HG03095 (cell line): ENCODE measurements around the gene USB1.
"Not testable (repeated sequence)": the region's sequence is repeated elsewhere in the genome, so short reads cannot be mapped to it uniquely, and the experiment has no call there.

ENCODE experiments used
- ATAC-seq: cut with Tn5 transposase; IDR thresholded peaks from one replicate; pipeline ENCODE4 v1.9.1; 2021; ENCODE audit warnings: moderate library complexity; ENCODE audit not compliant: unreplicated experiment

USB1 gene

DNA sequence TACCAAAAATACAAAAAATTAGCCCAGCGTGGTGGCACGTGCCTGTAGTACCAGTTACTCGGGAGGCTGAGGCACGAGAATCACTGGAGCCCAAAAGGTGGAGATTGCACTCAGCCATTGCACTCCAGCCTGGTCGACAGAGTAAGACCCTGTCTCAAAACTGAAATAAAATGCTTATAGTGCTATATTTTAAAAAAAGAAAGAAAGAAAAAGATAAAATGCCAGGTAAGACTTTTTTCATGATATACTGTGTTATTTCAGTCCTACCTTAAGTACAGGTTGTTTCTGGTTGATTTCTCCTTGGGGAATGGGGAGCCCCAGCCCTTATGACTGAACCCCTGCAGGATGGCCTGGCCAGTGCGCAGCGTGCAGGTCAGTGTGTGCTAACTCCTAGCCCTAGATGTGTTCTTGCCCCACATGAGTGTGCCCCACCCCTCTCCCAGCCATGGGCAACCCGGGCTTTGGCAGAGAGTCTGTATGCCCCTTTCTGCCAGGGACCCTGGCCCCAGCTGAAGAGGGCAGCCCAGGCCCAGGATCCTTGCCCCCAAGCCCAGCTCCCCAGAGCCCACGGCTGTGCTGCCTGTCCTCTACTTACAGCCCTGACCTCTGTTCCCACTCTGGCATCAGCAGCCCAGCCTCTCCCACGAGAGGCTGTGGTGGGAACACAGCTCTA, 31.6 kb upstream of the USB1 start:
- ATAC-seq = no peak

DNA sequence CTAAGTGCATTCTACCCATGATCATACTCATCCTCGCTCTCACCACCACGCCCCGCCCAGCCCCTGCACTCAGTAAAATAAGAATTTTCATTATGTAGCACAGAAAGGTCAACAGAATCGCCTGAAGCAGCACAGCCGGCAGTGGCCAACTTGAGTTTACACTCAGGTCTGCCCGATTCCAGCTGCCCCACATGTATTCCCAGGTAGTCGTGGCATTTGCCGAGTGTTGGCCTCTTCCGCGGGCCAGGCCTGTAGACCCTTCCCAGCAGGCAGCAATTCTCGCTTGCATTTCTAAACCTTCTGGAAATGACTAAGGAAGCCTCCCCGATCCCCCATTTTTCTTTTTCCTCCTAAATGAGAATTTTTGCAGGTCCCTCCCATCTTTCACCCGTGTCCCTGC, 30.9 kb upstream of the USB1 start:
- no peak for ATAC-seq

DNA sequence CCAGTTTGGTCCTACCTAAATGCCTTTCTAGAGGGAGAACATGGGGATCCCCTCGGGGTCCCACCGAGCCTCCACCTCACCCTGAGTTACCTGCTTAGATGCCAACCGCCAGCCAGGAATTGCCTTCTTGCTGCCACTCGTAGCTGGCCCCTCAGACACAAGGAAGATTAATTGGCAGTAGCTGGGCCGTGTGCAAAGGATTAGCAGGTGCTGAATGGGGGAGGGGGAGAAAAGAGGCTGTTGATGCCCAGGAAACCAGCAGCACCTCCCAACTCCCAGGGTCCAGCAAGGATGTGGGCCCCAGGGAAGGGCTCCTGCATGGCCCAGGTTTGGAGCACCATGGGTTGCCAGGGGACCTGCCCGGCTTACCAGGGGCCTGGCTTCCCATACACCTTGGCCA, 30.2 kb upstream of the USB1 start, which contains the start of gene CNGB1:
TSS of gene CNGB1 (minus strand) at position 159 of the 400 bp plus-strand sequence. CDS start 3,842 bp downstream, outside the sequence.
- ATAC-seq = no peak

DNA sequence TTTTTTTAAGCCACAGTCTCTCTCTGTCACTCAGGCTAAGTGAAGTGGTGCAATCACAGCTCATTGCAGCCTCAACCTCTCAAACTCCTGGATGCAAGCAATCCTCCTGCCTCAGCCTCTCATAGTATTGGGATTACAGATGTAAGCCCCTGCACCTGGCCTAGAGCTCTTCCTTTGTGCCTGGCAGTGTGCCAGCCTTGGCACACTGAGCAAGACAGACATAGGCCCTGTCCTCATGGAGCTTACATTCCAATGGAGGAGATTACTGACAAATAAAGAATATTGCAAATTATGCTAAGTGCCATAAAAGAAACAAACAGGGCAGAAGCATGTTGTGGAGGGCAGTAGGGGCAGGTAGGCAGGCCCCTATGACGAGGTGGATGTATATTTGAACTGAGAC, 29.4 kb upstream of the USB1 start:
- ATAC-seq = no peak

DNA sequence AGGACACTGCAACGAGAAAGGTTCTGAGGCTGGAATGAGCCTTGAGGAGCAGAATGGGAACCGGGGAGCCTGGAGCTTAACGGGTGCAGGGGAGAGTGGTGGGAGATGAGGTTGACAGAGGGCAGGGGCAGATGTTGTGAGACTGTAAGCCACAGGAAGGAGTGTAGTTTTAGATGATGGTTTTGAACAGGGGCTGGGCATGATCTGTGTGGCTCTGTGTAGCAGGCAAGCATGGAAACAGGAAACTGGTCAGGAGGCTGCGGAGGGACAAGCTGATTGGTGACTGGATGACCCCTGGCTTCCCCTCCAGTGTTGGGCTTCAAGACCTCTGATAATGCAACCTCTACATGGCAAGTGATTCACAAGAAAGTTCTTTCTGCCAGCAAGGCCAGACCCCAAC, 28.9 kb upstream of the USB1 start:
- ATAC-seq = no peak

DNA sequence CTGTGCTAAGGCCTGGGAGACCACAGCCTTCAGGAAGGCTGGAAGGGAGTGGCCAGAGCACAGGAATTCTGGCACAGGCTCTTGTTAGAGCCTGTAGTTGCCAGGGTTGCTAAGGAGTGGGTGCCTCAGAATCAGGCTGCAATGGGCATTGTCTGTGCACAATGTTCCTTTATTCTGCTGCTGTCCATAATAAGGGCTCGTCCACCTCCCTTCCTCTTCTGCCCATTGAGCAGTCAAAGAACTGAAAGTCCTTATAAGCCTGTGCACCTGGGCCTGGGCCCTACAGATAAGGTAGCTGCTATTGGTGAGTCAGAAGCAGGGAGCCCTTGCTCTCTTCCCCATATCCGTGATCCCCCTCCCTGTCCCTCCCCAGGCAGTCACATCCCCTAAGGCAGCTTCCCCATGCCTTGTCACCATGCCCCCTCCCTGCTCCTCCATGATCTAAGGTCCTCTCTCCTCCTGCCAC, 24.8 kb upstream of the USB1 start:
- ATAC-seq = no peak

DNA sequence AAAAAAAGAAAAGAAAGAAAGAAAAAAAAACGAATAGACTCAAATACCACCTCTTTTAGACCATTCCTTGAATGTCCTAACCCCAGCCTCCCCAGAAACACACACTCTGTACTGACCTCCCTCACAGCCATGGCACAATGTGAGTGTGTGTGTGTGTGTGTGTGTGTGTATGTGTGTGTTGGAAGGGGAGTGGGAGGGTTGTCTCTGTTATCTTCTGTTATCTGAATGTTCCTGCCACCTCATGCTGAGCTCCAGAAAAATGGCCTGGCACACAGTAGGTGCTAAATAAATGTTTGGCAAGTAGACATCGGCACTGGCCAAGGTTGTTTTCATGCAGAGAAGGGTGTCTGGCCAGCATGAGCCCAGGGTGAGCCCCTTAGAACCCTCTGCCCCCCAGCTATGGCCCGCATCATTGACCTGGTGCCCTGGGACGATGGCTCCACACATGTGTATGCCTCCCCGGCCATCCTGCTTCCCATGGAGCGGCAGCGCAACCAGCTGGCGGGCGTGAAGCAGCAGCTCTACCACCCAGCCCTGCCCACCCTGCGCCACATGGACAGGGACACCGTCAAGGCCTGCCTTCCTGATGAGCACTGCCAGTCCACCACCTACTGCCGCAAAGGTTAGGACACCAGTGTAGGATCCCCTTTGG, 23.7 kb upstream of the USB1 start:
- ATAC-seq = no peak

DNA sequence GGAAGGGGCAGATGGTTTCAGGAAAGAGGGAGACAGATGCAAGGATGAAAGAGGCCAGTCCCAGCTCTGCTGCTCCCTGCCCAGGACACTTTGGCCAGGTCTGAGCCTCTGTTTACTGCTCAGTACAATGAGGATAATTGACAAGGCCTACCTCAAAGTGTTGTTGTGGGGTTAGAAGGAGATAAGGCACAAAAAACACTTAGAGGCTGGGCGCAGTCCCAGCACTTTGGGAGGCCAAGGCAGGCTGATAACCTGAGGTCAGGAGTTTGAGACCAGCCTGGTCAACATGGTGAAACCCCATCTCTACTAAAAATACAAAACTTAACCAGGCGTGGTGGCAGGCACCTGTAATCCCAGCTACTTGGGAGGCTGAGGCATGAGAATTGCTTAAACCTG, 23.1 kb upstream of the USB1 start:
- not testable (repeated sequence) for ATAC-seq

DNA sequence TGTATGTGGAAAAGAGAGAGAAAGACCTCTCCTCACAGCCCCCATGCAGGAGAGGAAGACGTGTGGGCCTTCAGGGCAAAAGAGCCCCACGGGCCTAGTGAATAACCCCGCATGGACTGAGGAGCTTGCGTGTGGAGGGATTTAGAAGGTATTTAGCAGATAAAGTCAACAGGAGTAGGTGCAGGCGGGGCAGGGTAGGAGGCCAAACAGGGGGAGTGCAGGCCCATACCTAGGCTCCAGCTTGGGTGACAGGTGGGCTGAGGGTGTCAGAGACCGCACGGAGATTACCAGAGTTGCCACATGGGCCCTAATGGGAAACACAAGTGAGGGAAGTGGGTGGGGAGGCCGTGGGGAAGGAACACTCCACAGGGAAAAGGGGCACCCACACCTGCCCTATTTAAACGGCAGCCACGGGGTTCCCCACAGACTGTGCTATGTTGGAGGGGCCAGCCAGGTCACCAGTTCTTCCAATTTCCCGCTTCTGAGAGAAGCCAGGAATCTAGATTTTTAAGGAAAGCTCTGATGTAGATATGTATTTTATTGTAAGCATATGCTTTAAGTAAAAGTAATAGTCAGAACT, 22.1 kb upstream of the USB1 start:
- no peak for ATAC-seq

DNA sequence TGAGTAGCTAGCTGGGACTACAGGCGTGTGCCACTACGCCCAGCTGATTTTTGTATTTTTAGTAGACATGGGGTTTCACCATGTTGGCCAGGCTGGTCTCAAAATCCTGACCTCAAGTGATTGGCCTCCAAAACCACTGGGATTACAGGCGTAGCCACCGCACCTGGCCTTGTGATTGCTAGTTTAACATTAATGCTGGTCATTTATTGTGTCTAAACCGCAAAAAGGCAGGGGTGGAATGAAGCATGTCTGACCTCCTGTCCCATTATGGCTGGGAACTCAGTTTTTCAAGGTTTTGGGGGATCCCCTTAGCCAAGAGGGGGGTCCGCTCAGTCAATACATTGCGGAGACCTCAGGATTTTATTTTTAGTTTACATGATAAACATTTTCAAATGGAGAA, 19.6 kb upstream of the USB1 start:
- ATAC-seq = no peak

DNA sequence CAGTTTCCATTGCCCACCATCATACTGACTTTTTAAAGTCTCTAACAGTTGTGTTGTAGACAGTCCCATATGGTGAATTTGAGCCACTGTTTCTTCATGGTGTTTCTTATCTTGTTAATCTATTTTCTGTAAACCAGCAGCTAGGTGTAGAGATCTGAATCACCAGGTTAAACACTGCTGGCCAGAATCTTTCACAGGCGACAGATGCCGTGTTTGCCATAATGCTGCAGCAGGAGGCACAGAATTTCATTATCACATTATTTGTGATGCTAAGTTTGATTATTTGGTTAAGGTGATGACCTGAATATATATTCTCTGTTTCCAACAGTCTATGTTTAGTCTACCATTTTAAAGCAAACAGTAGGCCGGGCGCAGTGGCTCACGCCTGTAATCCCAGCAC, 18.8 kb upstream of the USB1 start:
- no peak for ATAC-seq

DNA sequence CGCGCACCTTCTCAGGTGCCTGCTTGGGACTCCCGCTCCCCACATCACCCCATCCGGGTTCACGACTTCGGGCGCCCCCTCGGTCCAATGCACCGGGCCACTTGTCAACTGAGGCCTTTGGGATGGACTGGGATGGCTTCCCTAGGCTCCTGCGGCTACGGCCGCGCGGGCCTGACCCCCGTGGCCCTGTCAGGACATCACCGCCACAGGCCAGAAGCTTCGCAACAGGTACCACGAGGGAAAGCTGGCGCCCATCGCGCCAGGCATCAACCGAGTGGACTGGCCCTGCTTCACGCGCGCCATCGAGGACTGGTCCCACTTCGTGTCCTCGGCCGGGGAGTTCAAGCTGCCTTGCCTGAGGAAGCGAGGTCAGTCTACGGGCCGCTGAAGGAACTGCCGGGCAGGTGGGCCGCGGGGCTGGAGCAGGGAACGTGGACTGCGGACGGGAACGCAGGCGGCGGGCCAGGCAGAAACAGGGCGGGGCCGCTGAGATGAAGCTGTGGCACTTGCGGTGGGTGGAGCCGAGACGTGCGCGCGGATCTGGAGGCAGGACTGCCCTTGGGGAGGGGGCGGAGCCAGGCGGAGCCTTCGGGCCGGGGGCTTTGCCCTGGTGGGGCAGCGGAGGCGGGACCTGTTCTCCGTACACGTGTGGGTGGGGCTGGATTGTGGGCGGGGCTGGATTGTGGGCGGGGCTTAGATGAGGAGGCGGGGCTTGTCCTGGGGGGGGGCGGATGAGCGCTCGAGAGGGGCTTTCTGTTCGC, 16.6 kb upstream of the USB1 start:
- peak; percentile 81 for ATAC-seq

DNA sequence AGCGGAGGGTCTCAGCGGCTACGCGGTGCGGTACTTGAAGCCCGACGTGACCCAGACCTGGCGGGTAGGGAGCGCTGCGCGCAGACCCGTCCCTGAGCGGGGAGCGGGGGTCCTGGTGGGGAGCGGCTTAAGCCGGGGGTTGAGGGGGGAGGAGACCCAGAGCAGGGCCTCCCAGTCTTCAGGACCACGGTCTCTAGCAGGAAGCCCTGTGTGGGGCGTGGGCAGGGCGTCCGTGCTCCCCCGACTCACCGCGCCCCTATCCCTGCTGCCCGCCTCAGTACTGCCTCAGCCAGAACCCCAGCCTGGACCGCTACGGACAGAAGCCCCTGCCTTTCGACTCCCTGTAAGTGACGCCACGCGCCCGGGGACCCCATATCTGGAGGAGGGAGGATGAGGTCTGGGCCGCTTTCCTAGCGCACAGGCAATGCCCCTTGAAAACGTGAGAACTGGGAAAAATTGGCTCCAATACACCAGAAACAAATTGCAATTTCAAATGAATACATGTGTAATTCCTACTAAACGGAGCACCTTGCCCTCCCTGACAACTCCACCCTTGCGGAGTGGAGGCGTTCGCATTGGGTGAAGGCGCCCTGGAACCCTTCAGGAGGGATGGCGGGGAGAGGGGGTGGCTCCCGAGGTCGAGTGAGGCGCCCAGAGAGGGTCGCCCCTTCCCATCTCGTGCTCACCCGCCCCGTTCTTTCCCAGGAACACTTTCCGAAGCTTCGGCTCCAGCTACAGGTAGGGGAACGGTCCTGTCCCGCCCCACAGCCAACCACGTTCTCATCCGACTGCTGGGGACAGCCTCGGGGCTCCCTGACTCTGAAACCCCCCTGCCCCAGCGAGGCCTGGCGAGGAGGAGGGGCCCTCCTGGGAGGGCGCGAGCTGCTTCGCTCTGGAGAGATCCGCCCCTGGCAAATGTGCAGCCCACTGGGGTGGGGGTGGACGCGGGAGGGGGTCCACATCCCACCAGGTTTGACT, 15.7 kb upstream of the USB1 start:
- peak; percentile 19 for ATAC-seq

DNA sequence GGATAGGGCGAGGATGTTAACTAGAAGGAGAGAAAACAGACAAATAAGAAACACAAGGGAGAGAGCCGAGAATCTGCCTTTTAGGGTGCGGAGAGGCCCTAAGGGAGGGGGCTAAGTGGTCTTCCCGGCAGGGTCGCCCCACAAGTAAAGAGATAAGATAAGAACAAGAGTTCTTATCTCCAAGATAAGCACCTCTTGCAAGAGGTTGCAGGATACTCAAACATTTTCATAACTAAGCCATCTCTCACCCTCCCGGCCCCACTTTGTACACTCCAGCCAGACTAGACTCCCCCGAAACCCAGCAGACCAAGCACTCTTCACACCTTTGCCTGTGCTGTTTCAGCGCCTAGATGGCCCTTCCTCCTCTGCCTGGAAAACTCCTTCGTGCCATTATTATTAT, 15.0 kb upstream of the USB1 start:
- ATAC-seq = no peak

DNA sequence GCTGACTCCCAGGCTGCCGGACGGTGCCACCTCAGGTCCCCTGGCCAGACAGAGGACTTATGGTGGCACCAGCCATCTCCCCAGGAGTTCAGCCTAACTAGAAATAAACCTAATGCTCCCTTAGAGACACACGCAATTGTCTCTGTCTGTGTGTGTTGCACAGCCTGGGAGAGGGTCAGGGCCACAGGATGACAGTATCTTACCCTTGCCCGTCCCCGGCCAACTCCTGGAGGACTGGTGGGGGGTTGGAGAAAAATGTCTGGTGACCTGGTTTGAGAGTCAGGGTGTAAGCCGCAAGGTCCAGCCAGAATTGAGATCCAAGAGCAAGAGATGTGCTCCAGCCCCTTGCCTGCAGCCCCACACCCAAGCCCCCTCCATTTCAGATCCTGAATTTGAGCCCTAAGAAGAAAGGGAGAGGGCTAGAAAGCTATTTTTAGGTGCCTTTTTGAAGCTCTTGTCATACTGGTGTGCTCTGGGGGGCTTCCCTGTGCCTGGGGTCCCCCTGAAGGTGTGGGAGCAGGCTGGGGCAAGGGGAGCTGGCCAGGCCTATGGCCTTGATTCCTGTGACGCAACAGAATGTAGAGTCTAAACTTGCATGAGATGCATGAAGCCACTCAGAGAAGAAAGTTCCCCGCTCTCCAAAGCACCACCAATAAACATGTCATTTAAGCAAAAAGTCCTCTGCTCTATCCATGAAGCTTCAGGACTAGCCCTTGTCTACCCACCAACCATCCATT, 13.6 kb upstream of the USB1 start:
- ATAC-seq = no peak

DNA sequence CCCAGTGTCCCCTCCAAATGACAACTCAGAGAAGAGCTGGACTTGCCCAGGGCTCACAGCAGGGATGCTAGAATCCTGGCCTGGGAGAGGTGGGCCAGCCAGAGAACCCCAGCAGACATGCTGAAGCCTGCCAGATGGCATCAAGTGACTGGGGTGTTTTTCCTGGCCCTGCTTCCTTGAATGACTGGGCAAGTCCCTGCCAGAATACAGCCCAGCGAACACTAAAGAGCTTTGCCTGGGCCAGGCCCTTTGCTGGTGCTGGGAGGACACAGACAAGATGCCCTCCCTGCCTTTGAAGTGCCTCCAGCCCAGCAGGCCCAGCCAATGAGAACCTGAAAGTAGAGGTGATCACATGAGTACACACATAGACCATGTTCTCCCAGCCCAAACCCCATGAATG, 12.3 kb upstream of the USB1 start:
- no peak for ATAC-seq

DNA sequence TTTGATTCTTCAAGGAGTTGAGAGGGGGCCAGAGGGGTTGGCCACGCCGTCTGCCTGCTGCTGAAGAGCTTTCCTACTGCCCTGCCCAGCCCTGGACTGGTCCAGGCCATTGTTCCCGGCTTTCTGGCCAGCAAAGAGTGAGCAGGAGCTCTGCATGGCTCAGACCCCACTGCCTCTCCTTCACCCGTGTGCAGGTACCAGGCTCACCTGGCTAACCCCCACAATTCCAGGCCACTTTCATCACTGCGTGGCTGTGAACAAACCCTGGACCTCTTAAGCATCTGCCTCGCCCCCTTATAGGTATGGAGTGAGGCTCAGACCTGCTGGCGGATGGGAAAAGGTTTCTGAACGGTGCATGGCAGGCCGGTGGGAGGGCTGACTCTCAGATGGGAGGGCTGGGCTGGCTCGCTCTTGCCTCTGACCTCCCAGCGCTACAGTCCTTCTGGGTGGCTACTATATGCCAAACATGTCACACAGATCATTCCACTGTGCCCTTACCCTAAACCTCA, 9.6 kb upstream of the USB1 start:
- no peak for ATAC-seq

DNA sequence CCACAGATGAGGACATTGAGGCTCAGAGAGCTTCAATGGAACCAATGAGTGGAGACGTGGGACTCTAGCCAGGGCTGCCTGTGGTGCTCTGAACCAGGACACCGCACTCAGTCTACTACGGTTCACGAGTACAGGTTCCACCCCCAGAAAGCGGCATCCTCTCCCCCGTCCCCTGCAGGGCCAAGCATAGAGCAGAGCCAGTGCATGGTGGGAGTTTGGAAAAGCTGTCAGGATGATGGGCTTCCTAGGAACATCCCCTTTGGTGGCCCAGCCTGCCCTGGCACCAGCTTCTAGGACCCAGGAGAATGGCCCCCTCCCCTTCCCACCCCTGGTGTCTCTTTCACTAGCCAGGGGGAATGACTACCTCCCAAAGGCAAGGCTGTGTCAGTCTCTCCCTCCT, 9.1 kb upstream of the USB1 start:
- no peak for ATAC-seq

DNA sequence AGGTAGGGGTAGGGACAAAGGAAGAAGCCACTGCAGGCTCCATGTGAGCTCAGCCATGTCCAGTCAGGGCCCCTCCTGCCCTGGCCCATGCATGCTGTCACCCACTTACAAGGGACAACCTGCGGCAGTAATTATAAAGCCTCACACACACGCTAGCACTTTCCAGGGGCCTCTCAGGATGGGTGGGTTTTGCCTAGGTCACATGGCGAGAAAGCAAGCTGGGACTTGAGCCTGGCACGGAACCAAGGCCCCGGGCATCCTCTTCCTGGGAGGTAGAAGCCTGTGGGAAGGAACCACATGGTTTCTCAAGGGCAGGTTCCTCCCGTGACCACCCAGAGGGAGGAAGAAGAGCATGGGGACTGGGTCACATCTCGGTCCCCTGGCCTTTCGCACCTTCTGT, 7.8 kb upstream of the USB1 start:
- ATAC-seq = no peak

DNA sequence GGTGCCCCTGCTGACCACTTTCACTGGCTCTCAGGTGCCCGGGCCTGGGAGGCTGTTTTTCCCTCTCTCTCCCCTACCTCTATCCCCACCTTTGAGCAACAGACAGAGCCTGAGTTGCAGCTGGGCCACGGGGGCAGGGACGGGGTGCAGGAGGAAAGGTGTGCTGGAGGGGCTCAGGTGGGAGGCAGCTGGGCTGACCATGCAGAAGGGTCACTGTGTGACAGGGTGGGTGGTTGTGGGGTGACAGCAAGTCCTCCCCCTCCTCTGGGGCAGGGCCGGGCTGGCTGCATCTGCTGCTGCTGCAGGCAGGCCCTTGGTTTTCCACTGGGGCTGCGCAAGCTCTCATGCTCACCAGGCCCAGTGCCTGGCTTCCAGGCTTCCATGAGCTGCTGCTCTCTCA, 7.3 kb upstream of the USB1 start:
- ATAC-seq = no peak
